WI38 (cell line): Measurements from ENCODE around the gene PRDM11.

Experiments used
- H3K4me3 ChIP-seq: 2 replicates; pipeline ENCODE4 v1.5.1; 2011; ENCODE audit warnings: low read depth, mild to moderate bottlenecking, control low read depth, low read length
- CTCF ChIP-seq: IDR thresholded peaks from 2 replicates; pipeline ENCODE4 v1.5.1; 2012; ENCODE audit warnings: low read depth, mild to moderate bottlenecking, control low read depth, low read length

Gene PRDM11

GRCh38 chr11:45165386-45165785 is 18.9 kb downstream of the PRDM11 start:
- no peak overlapping the region for H3K4me3 ChIP-seq
- no peak for TF ChIP-seq CTCF

GRCh38 chr11:45165806-45166603 is 19.6 kb downstream of the PRDM11 start:
- TF ChIP-seq CTCF: no peak
- no peak overlapping the region for H3K4me3 ChIP-seq

GRCh38 chr11:45166604-45166897 is 20.1 kb downstream of the PRDM11 start:
- H3K4me3 ChIP-seq: no peak overlapping the region
- no peak for TF ChIP-seq CTCF

GRCh38 chr11:45167283-45167682 is 20.8 kb downstream of the PRDM11 start:
- TF ChIP-seq CTCF: no peak
- H3K4me3 ChIP-seq: no peak overlapping the region

GRCh38 chr11:45168366-45169130 is 22.1 kb downstream of the PRDM11 start:
- no peak for TF ChIP-seq CTCF

GRCh38 chr11:45169310-45170072 is 23.1 kb downstream of the PRDM11 start:
- no peak overlapping the region for H3K4me3 ChIP-seq
- TF ChIP-seq CTCF: no peak

More at GRCh38 chr11:45168366-45169130, 22.1 kb downstream of the PRDM11 start:
- no peak overlapping the region for H3K4me3 ChIP-seq
